Tibial nerve (tissue), 4 donors: ENCODE measurements around the gene MET.

ENCODE experiments used
- CTCF ChIP-seq, 5 experiments: fragments of 200-600 bp in 3 of 5; fragments of 450-650 bp in 2 of 5; sonication (generic) in 3 of 5; IDR thresholded peaks; one replicate each; pipeline ENCODE4 v1.5.1; 2016 to 2019; ENCODE audit warnings: antibody characterized with exemption in 5 of 5, mild to moderate bottlenecking in 3 of 5, moderate library complexity in 2 of 5
- EP300 ChIP-seq, 2 donors: sonication (generic); formaldehyde crosslinking; IDR thresholded peaks; one replicate each; pipeline ENCODE4 v1.6.1; 2017; ENCODE audit warnings: antibody characterized with exemption in 2 of 2, mild to moderate bottlenecking in 1 of 2

DNA sequence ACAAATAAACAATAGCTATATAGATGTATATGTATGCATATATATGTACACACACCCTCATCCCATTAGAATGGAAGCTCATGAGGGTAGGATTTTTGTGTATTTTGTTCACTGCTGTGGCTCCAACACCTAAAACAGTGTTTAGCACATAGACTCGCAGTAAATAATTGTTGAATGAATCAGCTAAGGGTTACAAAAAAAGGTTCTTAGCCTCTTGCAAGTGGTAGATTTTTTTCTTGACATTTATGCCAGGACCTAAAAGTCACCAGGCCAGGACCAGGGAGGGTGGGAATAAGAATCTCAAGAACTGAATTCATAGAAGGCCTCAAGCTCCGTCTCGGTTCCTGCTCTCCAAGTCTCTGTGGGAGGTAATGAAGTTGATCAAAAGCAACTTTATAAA is 107.9 kb downstream of the MET start:
- no peak for TF ChIP-seq CTCF (IDR thresholded peaks at IDR 0.05)
- TF ChIP-seq EP300 (IDR thresholded peaks at IDR 0.05): no peak
